ENCODE results near the gene TIGD7. TPM values are rescaled to one million over a fixed set of nuclear protein-coding genes. Genes with fewer than 3 reads are reported as not detected.

TIGD7 gene
- total RNA-seq, 1 experiment from 2014 or later, result 0.49 TPM

DNA sequence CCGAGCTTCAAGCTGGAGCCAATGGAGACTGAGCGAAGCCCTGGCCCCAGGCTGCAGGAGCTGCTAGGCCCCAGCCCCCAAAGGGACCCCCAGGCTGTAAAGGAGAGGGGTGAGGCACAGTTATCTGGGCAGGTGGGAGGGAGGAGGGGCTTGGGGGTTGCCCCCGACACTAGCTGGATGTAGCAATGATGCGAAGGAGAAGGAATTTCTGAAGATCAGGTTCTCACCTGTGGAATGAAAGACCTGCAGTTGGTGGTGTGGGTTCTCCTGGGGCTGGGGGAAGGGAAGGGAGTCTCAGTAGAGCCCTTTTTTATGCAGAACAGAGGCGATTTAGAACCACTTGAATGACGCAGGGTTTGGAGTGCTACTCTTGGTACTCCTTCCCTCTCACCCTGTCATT, 20.1 kb downstream of the TIGD7 start:
- Histone ChIP-seq H3K4me2 (ENCODE audit: low read length) (peak overlapping the region; percentile 99; the same call in 1 of the 2 replicates), H2AFZ (ENCODE audit: low read depth, low read length, poor library complexity, severe bottlenecking) (no peak overlapping the region), H3K36me3 (ENCODE audit: control insufficient read depth in 1 of 2, insufficient read depth in 2 of 2, low read length in 2 of 2) (peaks cover 18 to 50% of the 10 kb centered on the region in 2 experiments), H3K9me3 (ENCODE audit: control insufficient read depth in 1 of 2, insufficient read depth in 1 of 2, low read depth in 1 of 2, low read length in 2 of 2) (peaks cover 14 to 20% of the 10 kb centered on the region in 2 experiments; a peak in 3 of 4 replicates), H4K20me1 (ENCODE audit: insufficient read depth) (no peaks in the 10 kb centered on the region), H3K4me3 (replicated peaks in 1 of 2; ENCODE audit: low read depth in 1 of 2, low read length in 2 of 2) (peak overlapping the region in 1 of 2 experiments; percentile 69; a peak in 2 of 4 replicates), H3K4me1 (ENCODE audit: control insufficient read depth in 1 of 2, insufficient read depth in 2 of 2, low read length in 2 of 2) (peaks cover 8 to 21% of the 10 kb centered on the region in 2 experiments; a peak in 2 of 4 replicates), H3K27me3 (ENCODE audit: insufficient read depth, low read length) (no peaks in the 10 kb centered on the region), H3K27ac (ENCODE audit: low read depth, low read length) (no peak overlapping the region), H3K79me2 (ENCODE audit: insufficient read depth, low read length) (peaks cover 64% of the 10 kb centered on the region), H3K9ac (ENCODE audit: low read length) (no peak overlapping the region), H3K9me2 (ENCODE audit: insufficient read depth) (no peaks in the 10 kb centered on the region)
- ATAC-seq, result no peak
- ChIA-PET POLR2A (no interaction called here), RAD21 (ENCODE audit: low non-redundant PET in 1 of 2, low total read pairs in 2 of 2, uncharacterized antibody in 2 of 2, unreplicated experiment in 2 of 2) (no interaction called here), CTCF (no interaction called here)
- no peak for DNase-seq (ENCODE audit: low read depth, low spot score)
- BruUV-seq (replicated peaks), result no TSS peak
- intact Hi-C loops (cut with micrococcal nuclease), result no loop called here
- no peak for TF ChIP-seq ZFX (IDR thresholded peaks at IDR 0.05)
- no peak for TF ChIP-seq SRF (IDR thresholded peaks at IDR 0.05; ENCODE audit: low read depth)

DNA sequence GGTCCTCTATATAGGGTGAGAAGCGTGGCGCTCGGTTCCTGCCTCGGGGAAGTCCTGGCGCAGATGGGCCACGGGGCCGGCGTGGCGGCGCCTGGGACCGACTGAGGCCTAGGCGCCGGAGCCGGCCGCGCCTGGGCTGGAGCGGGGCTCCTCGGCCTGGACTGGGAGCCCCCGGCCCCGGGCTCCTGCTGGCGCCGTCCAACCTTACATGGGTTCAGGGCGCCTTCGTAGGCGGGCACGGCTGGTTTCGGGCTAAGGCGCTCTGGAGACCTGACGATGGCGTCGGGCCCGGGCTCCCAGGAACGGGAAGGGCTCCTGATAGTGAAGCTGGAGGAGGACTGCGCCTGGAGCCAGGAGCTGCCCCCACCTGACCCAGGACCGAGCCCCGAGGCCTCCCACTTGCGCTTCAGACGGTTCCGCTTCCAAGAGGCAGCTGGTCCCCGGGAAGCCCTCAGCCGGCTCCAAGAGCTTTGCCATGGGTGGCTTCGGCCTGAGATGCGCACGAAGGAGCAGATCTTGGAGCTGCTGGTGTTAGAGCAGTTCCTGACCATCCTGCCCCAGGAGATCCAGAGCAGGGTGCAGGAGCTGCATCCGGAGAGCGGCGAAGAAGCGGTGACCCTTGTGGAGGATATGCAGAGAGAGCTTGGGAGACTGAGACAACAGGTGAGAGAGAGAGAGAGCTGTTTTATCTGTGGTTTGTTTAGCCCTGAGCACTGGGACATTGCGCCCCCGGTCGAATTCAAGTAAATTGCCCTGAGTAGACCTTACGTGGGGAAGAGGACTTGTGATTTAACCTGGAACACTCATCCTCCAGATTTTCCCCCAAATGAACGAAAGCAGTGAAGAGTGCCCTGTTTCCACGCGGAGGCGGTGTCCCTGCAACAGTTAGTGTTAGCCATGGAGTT, 21.4 kb downstream of the TIGD7 start:
- Histone ChIP-seq H3K9me3 (ENCODE audit: control insufficient read depth in 1 of 2, insufficient read depth in 1 of 2, low read depth in 1 of 2, low read length in 2 of 2) (peaks cover under 1 to 7% of the 10 kb centered on the region in 2 experiments; a peak in 3 of 4 replicates), H3K27me3 (ENCODE audit: insufficient read depth, low read length) (no peaks in the 10 kb centered on the region), H3K79me2 (ENCODE audit: insufficient read depth, low read length) (peaks cover 51% of the 10 kb centered on the region), H3K9me2 (ENCODE audit: insufficient read depth) (no peaks in the 10 kb centered on the region), H3K4me2 (ENCODE audit: low read length) (peak overlapping the region; percentile 99), H2AFZ (ENCODE audit: low read depth, low read length, poor library complexity, severe bottlenecking) (no peak overlapping the region), H3K27ac (ENCODE audit: low read depth, low read length) (peak overlapping the region; percentile 96), H4K20me1 (ENCODE audit: insufficient read depth) (no peaks in the 10 kb centered on the region), H3K4me1 (ENCODE audit: control insufficient read depth in 1 of 2, insufficient read depth in 2 of 2, low read length in 2 of 2) (peaks cover 8 to 21% of the 10 kb centered on the region in 2 experiments; a peak in 2 of 4 replicates), H3K36me3 (ENCODE audit: control insufficient read depth in 1 of 2, insufficient read depth in 2 of 2, low read length in 2 of 2) (peaks cover 12 to 37% of the 10 kb centered on the region in 2 experiments), H3K9ac (ENCODE audit: low read length) (peak overlapping the region; percentile 83), H3K4me3 (replicated peaks in 1 of 2; ENCODE audit: low read depth in 1 of 2, low read length in 2 of 2) (peak overlapping the region; percentile 69 to 91)
- intact Hi-C loops (cut with micrococcal nuclease), result loop anchor here (1.0 to 2.0 kb wide), 2 partner anchors 19 to 118 kb away; partner anchors contain the start of genes ZNF174 and ZSCAN32
- TF ChIP-seq ZFX (IDR thresholded peaks at IDR 0.05) (peak; percentile 90), ELF1 (IDR thresholded peaks at IDR 0.05; ENCODE audit: borderline replicate concordance, low read depth) (no peak)
- ATAC-seq (peak; percentile 16), DNase-seq (ENCODE audit: low read depth, low spot score) (no peak)
- ChIA-PET CTCF (interaction anchor here (2.3 kb wide), 1 partner anchor 17 kb away, joined by 15 read pairs; no protein-coding TSS in a partner anchor), RAD21 (ENCODE audit: low non-redundant PET in 1 of 2, low total read pairs in 2 of 2, uncharacterized antibody in 2 of 2, unreplicated experiment in 2 of 2) (no interaction called here), POLR2A (interaction anchor here (0.9 to 1.4 kb wide), 3 partner anchors 14 to 20 kb away, joined by 3 to 7 read pairs (median 3); no protein-coding TSS in a partner anchor)
- BruUV-seq (replicated peaks), result no TSS peak

Data from HCT116 (cell line).